OCI-LY3 (cell line): ENCODE measurements around the gene MYOF.

ENCODE experiments used
- EZH2phosphoT487 ChIP-seq: fragments of 200-600 bp; shearing (Covaris generic); IDR thresholded peaks from 2 replicates; pipeline ENCODE4 v1.6.1; 2018; ENCODE audit warnings: antibody characterized with exemption, mixed run types, low read depth
- TF ChIP-seq, protein P1 (sequence below): fragments of 200-600, 300-600 bp; sonication (generic); IDR thresholded peaks from 2 replicates; pipeline ENCODE4 v1.5.1; 2014; ENCODE audit warnings: antibody characterized with exemption, low read length, low read depth

GRCh38 chr10:93471110-93471651, 11.0 kb downstream of the MYOF start:
- TF ChIP-seq, protein P1, sequence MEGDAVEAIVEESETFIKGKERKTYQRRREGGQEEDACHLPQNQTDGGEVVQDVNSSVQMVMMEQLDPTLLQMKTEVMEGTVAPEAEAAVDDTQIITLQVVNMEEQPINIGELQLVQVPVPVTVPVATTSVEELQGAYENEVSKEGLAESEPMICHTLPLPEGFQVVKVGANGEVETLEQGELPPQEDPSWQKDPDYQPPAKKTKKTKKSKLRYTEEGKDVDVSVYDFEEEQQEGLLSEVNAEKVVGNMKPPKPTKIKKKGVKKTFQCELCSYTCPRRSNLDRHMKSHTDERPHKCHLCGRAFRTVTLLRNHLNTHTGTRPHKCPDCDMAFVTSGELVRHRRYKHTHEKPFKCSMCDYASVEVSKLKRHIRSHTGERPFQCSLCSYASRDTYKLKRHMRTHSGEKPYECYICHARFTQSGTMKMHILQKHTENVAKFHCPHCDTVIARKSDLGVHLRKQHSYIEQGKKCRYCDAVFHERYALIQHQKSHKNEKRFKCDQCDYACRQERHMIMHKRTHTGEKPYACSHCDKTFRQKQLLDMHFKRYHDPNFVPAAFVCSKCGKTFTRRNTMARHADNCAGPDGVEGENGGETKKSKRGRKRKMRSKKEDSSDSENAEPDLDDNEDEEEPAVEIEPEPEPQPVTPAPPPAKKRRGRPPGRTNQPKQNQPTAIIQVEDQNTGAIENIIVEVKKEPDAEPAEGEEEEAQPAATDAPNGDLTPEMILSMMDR = no peak
- TF ChIP-seq EZH2phosphoT487 = no peak
